ENCODE measurements around the gene CDC42EP2.
A peak's percentile ranks its signal among the peaks of the same experiment; 100 is the strongest.

The CDC42EP2 gene

GRCh38 chr11:65355013-65355775, 40.5 kb downstream of the CDC42EP2 start:
- 0 out of 2 replicates have a peak, but pooled peaks cover 3% of the 10 kb centered on the region for H3K36me3 ChIP-seq (ENCODE audit: low read length)
- no peaks in the 10 kb centered on the region for H4K20me1 ChIP-seq (ENCODE audit: low read depth, low read length)
- H3K27ac ChIP-seq (ENCODE audit: low read depth, low read length), result no peak overlapping the region
- no peaks in the 10 kb centered on the region for H3K9me3 ChIP-seq (ENCODE audit: insufficient read depth, low read length)
- H3K4me2 ChIP-seq (ENCODE audit: low read depth, low read length, poor library complexity, severe bottlenecking), result peak overlapping the region; percentile 78
- peak overlapping the region; percentile 70 for H3K9ac ChIP-seq (ENCODE audit: low read length)
- H3K79me2 ChIP-seq (ENCODE audit: insufficient read depth, low read length), result no peaks in the 10 kb centered on the region
- H3K4me3 ChIP-seq (ENCODE audit: insufficient read depth, low read length, poor library complexity, severe bottlenecking), result peak overlapping the region; percentile 69
- H3F3A ChIP-seq (ENCODE audit: insufficient read depth), result peaks cover 20% of the 10 kb centered on the region
- H2AFZ ChIP-seq (ENCODE audit: low read depth, low read length, severe bottlenecking), result no peak overlapping the region
- TF ChIP-seq EZH2phosphoT487 (conservative IDR thresholded peaks at IDR 0.05; ENCODE audit: low read length) (no peak), CTCF (IDR thresholded peaks at IDR 0.05; ENCODE audit: insufficient read depth, low read length, poor library complexity, severe bottlenecking) (no peak)
- H3K27me3 ChIP-seq (ENCODE audit: low read length), result no peaks in the 10 kb centered on the region
- no peaks in the 10 kb centered on the region for H3K9me2 ChIP-seq (replicated peaks; ENCODE audit: insufficient read depth, low read length)

GRCh38 chr11:65355776-65356393, 41.2 kb downstream of the CDC42EP2 start:
- peak overlapping the region; percentile 78 for H3K4me2 ChIP-seq (ENCODE audit: low read depth, low read length, poor library complexity, severe bottlenecking)

GRCh38 chr11:65356394-65356972, 41.8 kb downstream of the CDC42EP2 start:
- Histone ChIP-seq H3K4me3 (ENCODE audit: insufficient read depth, low read length, poor library complexity, severe bottlenecking) (no peak overlapping the region), H3K4me2 (ENCODE audit: low read depth, low read length, poor library complexity, severe bottlenecking) (no peak overlapping the region), H3K79me2 (ENCODE audit: insufficient read depth, low read length) (no peaks in the 10 kb centered on the region), H3K27me3 (ENCODE audit: low read length) (no peaks in the 10 kb centered on the region), H2AFZ (ENCODE audit: low read depth, low read length, severe bottlenecking) (no peak overlapping the region), H3K9ac (ENCODE audit: low read length) (no peak overlapping the region), H4K20me1 (ENCODE audit: low read depth, low read length) (no peaks in the 10 kb centered on the region), H3K9me3 (ENCODE audit: insufficient read depth, low read length) (no peaks in the 10 kb centered on the region), H3F3A (ENCODE audit: insufficient read depth) (peaks cover 20% of the 10 kb centered on the region), H3K27ac (ENCODE audit: low read depth, low read length) (no peak overlapping the region), H3K36me3 (ENCODE audit: low read length) (0 out of 2 replicates have a peak, but pooled peaks cover 3% of the 10 kb centered on the region), H3K9me2 (replicated peaks; ENCODE audit: insufficient read depth, low read length) (no peaks in the 10 kb centered on the region)
- no peak for TF ChIP-seq CTCF (IDR thresholded peaks at IDR 0.05; ENCODE audit: insufficient read depth, low read length, poor library complexity, severe bottlenecking)
- TF ChIP-seq EZH2phosphoT487 (conservative IDR thresholded peaks at IDR 0.05; ENCODE audit: low read length), result no peak

More at GRCh38 chr11:65355776-65356393, 41.2 kb downstream of the CDC42EP2 start:
- Histone ChIP-seq H3K79me2 (ENCODE audit: insufficient read depth, low read length) (no peaks in the 10 kb centered on the region), H3K36me3 (ENCODE audit: low read length) (0 out of 2 replicates have a peak, but pooled peaks cover 3% of the 10 kb centered on the region), H3K9ac (ENCODE audit: low read length) (peak overlapping the region; percentile 70; the same call in 1 of the 2 replicates), H3K4me3 (ENCODE audit: insufficient read depth, low read length, poor library complexity, severe bottlenecking) (no peak overlapping the region), H3K9me3 (ENCODE audit: insufficient read depth, low read length) (no peaks in the 10 kb centered on the region), H3K27ac (ENCODE audit: low read depth, low read length) (no peak overlapping the region), H4K20me1 (ENCODE audit: low read depth, low read length) (no peaks in the 10 kb centered on the region), H3F3A (ENCODE audit: insufficient read depth) (peaks cover 20% of the 10 kb centered on the region), H2AFZ (ENCODE audit: low read depth, low read length, severe bottlenecking) (no peak overlapping the region), H3K27me3 (ENCODE audit: low read length) (no peaks in the 10 kb centered on the region), H3K9me2 (replicated peaks; ENCODE audit: insufficient read depth, low read length) (no peaks in the 10 kb centered on the region)
- TF ChIP-seq EZH2phosphoT487 (conservative IDR thresholded peaks at IDR 0.05; ENCODE audit: low read length) (no peak), CTCF (IDR thresholded peaks at IDR 0.05; ENCODE audit: insufficient read depth, low read length, poor library complexity, severe bottlenecking) (no peak)
